NB4 (cell line): ENCODE results near the gene STX11.

ENCODE experiments used
- CTCF ChIP-seq: IDR thresholded peaks from one replicate; pipeline ENCODE4 v1.5.1; 2012; ENCODE audit warnings: low read depth, low read length
- MAX ChIP-seq: IDR thresholded peaks from 2 replicates; pipeline ENCODE4 v1.6.1; 2011; ENCODE audit warnings: low read depth, low read length
- MYC ChIP-seq: IDR thresholded peaks from 2 replicates; pipeline ENCODE4 v1.6.1; 2011; ENCODE audit warnings: low read depth, low read length
- POLR2A ChIP-seq: IDR thresholded peaks from 2 replicates; pipeline ENCODE4 v1.6.1; 2011; ENCODE audit warnings: mild to moderate bottlenecking; ENCODE audit not compliant: insufficient read length; ENCODE audit errors: extremely low read depth

- no peak for TF ChIP-seq CTCF
- no peak for TF ChIP-seq POLR2A
- TF ChIP-seq MAX: no peak
- TF ChIP-seq MYC: no peak
Observed at GRCh38 chr6:144217264-144217663, 66.9 kb downstream of the STX11 start.
